ENCODE measurements around the gene MICAL2. TPM values are rescaled to one million over a fixed set of nuclear protein-coding genes. Genes with fewer than 3 reads are reported as not detected.

The MICAL2 gene
- total and polyA plus RNA-seq, 2 of the 8 experiments (the other 6 are each of a cell fraction or from before 2014, with no cell fraction given) = 1.3 to 4.1 TPM

DNA sequence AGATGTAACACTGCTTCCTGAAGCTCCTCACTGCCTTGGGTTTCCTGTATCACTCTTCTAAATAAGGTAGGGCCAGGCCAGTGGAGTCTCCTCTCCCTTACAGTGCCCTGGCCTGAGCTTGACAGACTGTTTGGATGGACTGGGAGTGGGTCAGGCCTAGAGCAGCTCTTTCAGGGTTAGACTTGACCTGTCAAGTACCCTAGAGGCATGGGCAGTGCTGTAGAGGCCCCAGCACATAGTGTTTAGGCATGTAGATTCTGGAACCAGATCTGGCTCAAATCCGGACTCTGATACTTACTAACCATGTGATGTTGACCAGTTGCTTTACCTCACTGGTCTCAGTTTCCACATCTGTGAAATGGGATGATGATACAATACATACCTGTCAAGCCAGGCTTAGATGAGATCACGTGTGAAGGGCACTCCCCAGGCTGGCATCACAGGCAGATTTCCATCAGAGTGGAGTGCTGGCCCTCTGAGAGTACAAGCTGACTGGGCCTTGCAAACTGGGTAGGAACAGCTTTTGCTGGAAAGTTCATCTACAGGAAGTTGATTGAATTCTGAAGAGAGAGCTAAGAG is 1.4 kb upstream of the MICAL2 start:
- no peak overlapping the region for H2BK15ac ChIP-seq (ENCODE audit: low read length)
- no peak overlapping the region for H2BK5ac ChIP-seq (ENCODE audit: low read depth, low read length)
- FAIRE-seq (no peak), DNase-seq (ENCODE audit: low read depth in 1 of 2, low spot score in 2 of 2) (no peak)
- no peak overlapping the region; the same call in 1 of the 2 replicates for H2AK5ac ChIP-seq (ENCODE audit: low read depth, low read length)
- no peak overlapping the region for H4K8ac ChIP-seq (ENCODE audit: extremely low read depth, insufficient read depth, low read length)
- H4K5ac ChIP-seq (ENCODE audit: insufficient read length, low read depth, low read length) = no peak overlapping the region
- H2BK20ac ChIP-seq (ENCODE audit: low read length) = no peak overlapping the region
- no peak overlapping the region for H2BK12ac ChIP-seq (ENCODE audit: low read depth, low read length)
- H3K36me3 ChIP-seq (ENCODE audit: control insufficient read depth in 2 of 4, insufficient read depth in 4 of 4, low read length in 3 of 4) = no peaks in the 10 kb centered on the region
- no peak overlapping the region for H3K4me3 ChIP-seq (ENCODE audit: extremely low read depth in 1 of 4, insufficient read depth in 2 of 4, low read depth in 3 of 4, low read length in 4 of 4)
- no peak overlapping the region for H4K91ac ChIP-seq (replicated peaks; ENCODE audit: insufficient read length, low read length)
- WGBS, 2 experiments (ENCODE audit: extremely low coverage in 1 of 2, insufficient coverage in 1 of 2, insufficient read length in 1 of 2, insufficient replicate concordance in 2 of 2, low coverage in 1 of 2, low lambda C conversion rate in 2 of 2, missing lambda C conversion rate in 1 of 2) = 90% methylated on average over 2 of the region's 2 CpGs; no CpG with 5 or more reads in 1 of the 2 experiments
- no peak overlapping the region for H3K27ac ChIP-seq (ENCODE audit: low read depth, low read length)
- no peaks in the 10 kb centered on the region for H3K79me1 ChIP-seq (ENCODE audit: low read depth, low read length)
- H4K20me1 ChIP-seq (replicated peaks in 1 of 2; ENCODE audit: control insufficient read depth in 1 of 2, insufficient read depth in 2 of 2, low read length in 2 of 2) = peaks cover 0 to 1% of the 10 kb centered on the region in 2 experiments
- peaks cover 12% of the 10 kb centered on the region for H3K23me2 ChIP-seq (ENCODE audit: low read depth, low read length)
- TF ChIP-seq SIRT6 (IDR thresholded peaks at IDR 0.05; ENCODE audit: low read length) (no peak), BACH1 (IDR thresholded peaks at IDR 0.05; ENCODE audit: low read length) (no peak), RBBP5 (IDR thresholded peaks at IDR 0.05; ENCODE audit: borderline replicate concordance, low read depth, low read length) (no peak), EP300 (IDR thresholded peaks at IDR 0.05; ENCODE audit: borderline replicate concordance in 1 of 2, low read depth in 2 of 2, low read length in 2 of 2) (no peak), BCL11A (IDR thresholded peaks at IDR 0.05; ENCODE audit: low read depth in 2 of 2, low read length in 2 of 2) (no peak)
- H2BK120ac ChIP-seq (replicated peaks; ENCODE audit: low read depth, low read length) = no peak overlapping the region
- H2AFZ ChIP-seq (ENCODE audit: low read length) = no peak overlapping the region
- H3K4ac ChIP-seq (replicated peaks; ENCODE audit: insufficient read length, low read depth, low read length) = no peak overlapping the region
- H3K18ac ChIP-seq (ENCODE audit: extremely low read depth, low read length) = no peak overlapping the region
- no peak overlapping the region for H3K14ac ChIP-seq (ENCODE audit: insufficient read length)
- H3K9me3 ChIP-seq (ENCODE audit: insufficient read depth in 2 of 2, low read depth in 1 of 2, low read length in 1 of 2) = no peaks in the 10 kb centered on the region
- peaks cover 0 to 35% (median 30%) of the 10 kb centered on the region in 4 experiments; a peak in 6 of 7 replicates for H3K27me3 ChIP-seq (replicated peaks in 1 of 4; ENCODE audit: control insufficient read depth in 3 of 4, extremely low read depth in 1 of 4, insufficient read depth in 3 of 4, low read length in 3 of 4)
- H3K9ac ChIP-seq (replicated peaks in 1 of 4; ENCODE audit: extremely low read depth in 1 of 4, low read depth in 3 of 4, low read length in 3 of 4) = no peak overlapping the region
- ChIA-PET POLR2A (ENCODE audit: partially characterized antibody) (no interaction called here), CTCF (ENCODE audit: partially characterized antibody) (interaction anchor here (0.6 to 3.1 kb wide), 12 partner anchors 7 to 362 kb away, joined by 3 to 11 read pairs (median 4); no protein-coding TSS in a partner anchor)
- no peaks in the 10 kb centered on the region for H3K79me2 ChIP-seq (ENCODE audit: control insufficient read depth in 1 of 2, insufficient read depth in 2 of 2, low read length in 2 of 2)
- H3K56ac ChIP-seq (replicated peaks; ENCODE audit: insufficient read length, low read depth, low read length) = no peak overlapping the region
- H3K4me1 ChIP-seq (replicated peaks in 1 of 4; ENCODE audit: control insufficient read depth in 3 of 4, insufficient read depth in 4 of 4, low read length in 3 of 4) = peaks cover 0 to 12% (median 4%) of the 10 kb centered on the region in 4 experiments; a peak in 6 of 7 replicates
- no peak overlapping the region for H3K23ac ChIP-seq (ENCODE audit: insufficient read length)
- H3K4me2 ChIP-seq (ENCODE audit: insufficient read depth in 1 of 2, low read depth in 2 of 2, low read length in 2 of 2) = no peak overlapping the region; a peak in 1 of 4 replicates

Data from H1 (cell line).